OCI-LY3 (cell line): Measurements from ENCODE around the gene C22orf31.

ENCODE experiments used
- H2AFZ ChIP-seq: fragments of 200-600, 300-600 bp; shearing (Covaris generic); 2 replicates; pipeline ENCODE4 v1.6.0; 2014; ENCODE audit warnings: antibody characterized with exemption, low read depth, low read length
- H3K27ac ChIP-seq: fragments of 200-600, 300-600 bp; sonication (generic); 2 replicates; pipeline ENCODE4 v1.5.1; 2014; ENCODE audit warnings: mild to moderate bottlenecking, low read length, moderate library complexity, mixed read lengths
- H3K27me3 ChIP-seq: fragments of 200-600, 300-600 bp; sonication (generic); 2 replicates; pipeline ENCODE4 v1.6.1; 2014; ENCODE audit warnings: low read depth, low read length, mixed read lengths
- H3K36me3 ChIP-seq: fragments of 200-600, 300-600 bp; sonication (generic); replicated peaks from 2 replicates; pipeline ENCODE3; 2014; ENCODE audit warnings: low read depth, low read length, mixed read lengths
- H3K4me1 ChIP-seq: fragments of 300-600, 200-600 bp; sonication (generic); 2 replicates; pipeline ENCODE4 v1.6.1; 2014; ENCODE audit warnings: low read length, mixed read lengths
- H3K4me2 ChIP-seq: fragments of 200-600, 300-600 bp; sonication (generic); 2 replicates; pipeline ENCODE4 v1.6.1; 2014; ENCODE audit warnings: low read length, mixed read lengths
- H3K4me3 ChIP-seq: fragments of 300-600, 200-600 bp; sonication (generic); 2 replicates; pipeline ENCODE4 v1.5.1; 2014; ENCODE audit warnings: antibody characterized with exemption, mild to moderate bottlenecking, low read length, moderate library complexity
- H3K79me2 ChIP-seq: fragments of 300-600, 200-600 bp; shearing (Covaris generic); 2 replicates; pipeline ENCODE4 v1.6.1; 2014; ENCODE audit warnings: mild to moderate bottlenecking, low read length, mixed read lengths
- H3K9ac ChIP-seq: fragments of 300-600, 200-600 bp; shearing (Covaris generic); 2 replicates; pipeline ENCODE4 v1.6.0; 2014; ENCODE audit warnings: mild to moderate bottlenecking, low read length, moderate library complexity
- H3K9me3 ChIP-seq: fragments of 200-600, 300-600 bp; shearing (Covaris generic); 2 replicates; pipeline ENCODE4 v1.6.1; 2014; ENCODE audit warnings: low read length, mixed read lengths; ENCODE audit not compliant: insufficient read depth
- H4K20me1 ChIP-seq: fragments of 200-600, 300-600 bp; sonication (generic); 2 replicates; pipeline ENCODE4 v1.6.1; 2016; ENCODE audit warnings: low read length, mixed read lengths; ENCODE audit not compliant: insufficient read depth
- EZH2phosphoT487 ChIP-seq: fragments of 200-600 bp; shearing (Covaris generic); IDR thresholded peaks from 2 replicates; pipeline ENCODE4 v1.6.1; 2018; ENCODE audit warnings: antibody characterized with exemption, mixed run types, low read depth
- TF ChIP-seq, protein P1 (sequence below): fragments of 200-600, 300-600 bp; sonication (generic); IDR thresholded peaks from 2 replicates; pipeline ENCODE4 v1.5.1; 2014; ENCODE audit warnings: antibody characterized with exemption, low read length, low read depth

C22orf31 gene

GRCh38 chr22:29093030-29093429 lies 31.4 kb upstream of the C22orf31 start:
- TF ChIP-seq EZH2phosphoT487 = no peak
- TF ChIP-seq, protein P1, sequence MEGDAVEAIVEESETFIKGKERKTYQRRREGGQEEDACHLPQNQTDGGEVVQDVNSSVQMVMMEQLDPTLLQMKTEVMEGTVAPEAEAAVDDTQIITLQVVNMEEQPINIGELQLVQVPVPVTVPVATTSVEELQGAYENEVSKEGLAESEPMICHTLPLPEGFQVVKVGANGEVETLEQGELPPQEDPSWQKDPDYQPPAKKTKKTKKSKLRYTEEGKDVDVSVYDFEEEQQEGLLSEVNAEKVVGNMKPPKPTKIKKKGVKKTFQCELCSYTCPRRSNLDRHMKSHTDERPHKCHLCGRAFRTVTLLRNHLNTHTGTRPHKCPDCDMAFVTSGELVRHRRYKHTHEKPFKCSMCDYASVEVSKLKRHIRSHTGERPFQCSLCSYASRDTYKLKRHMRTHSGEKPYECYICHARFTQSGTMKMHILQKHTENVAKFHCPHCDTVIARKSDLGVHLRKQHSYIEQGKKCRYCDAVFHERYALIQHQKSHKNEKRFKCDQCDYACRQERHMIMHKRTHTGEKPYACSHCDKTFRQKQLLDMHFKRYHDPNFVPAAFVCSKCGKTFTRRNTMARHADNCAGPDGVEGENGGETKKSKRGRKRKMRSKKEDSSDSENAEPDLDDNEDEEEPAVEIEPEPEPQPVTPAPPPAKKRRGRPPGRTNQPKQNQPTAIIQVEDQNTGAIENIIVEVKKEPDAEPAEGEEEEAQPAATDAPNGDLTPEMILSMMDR = no peak
- Histone ChIP-seq H3K79me2 (no peaks in the 10 kb centered on the region), H3K4me2 (no peak overlapping the region), H3K9me3 (no peaks in the 10 kb centered on the region), H3K4me3 (no peak overlapping the region), H3K4me1 (no peaks in the 10 kb centered on the region), H3K27ac (no peak overlapping the region), H2AFZ (no peak overlapping the region), H3K36me3 (no peaks in the 10 kb centered on the region), H3K9ac (no peak overlapping the region), H3K27me3 (peaks cover 24% of the 10 kb centered on the region), H4K20me1 (no peaks in the 10 kb centered on the region)

DNA sequence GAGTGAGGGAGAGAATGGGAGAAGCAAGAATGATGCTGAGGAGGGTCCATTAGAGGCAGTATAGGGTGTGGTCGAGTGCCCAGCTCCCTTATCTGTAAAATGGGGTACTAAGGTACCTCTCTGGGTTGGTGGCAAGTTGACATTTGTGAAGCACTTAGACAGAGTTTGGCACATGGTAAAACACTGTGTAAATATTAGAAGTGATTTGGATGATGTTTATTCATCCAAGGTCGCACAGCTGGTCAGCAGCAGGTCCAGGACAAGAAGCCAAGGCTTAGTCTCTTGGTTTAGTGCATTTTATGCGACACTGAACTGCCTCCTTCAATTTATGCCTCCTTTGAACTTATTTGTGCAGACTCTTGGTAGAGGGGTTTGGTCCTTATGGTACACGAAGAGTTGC lies 30.6 kb upstream of the C22orf31 start:
- H3K27me3 ChIP-seq = peaks cover 24% of the 10 kb centered on the region
- no peaks in the 10 kb centered on the region for H3K79me2 ChIP-seq
- no peak overlapping the region; the same call in 1 of the 2 replicates for H3K4me2 ChIP-seq
- no peaks in the 10 kb centered on the region for H3K9me3 ChIP-seq
- no peak overlapping the region for H3K9ac ChIP-seq
- H4K20me1 ChIP-seq = no peaks in the 10 kb centered on the region
- H2AFZ ChIP-seq = no peak overlapping the region
- TF ChIP-seq EZH2phosphoT487 = no peak
- TF ChIP-seq, protein P1 = no peak
- no peaks in the 10 kb centered on the region for H3K4me1 ChIP-seq
- no peak overlapping the region for H3K27ac ChIP-seq
- no peaks in the 10 kb centered on the region for H3K36me3 ChIP-seq
- no peak overlapping the region for H3K4me3 ChIP-seq

- no peaks in the 10 kb centered on the region for H3K79me2 ChIP-seq
- H3K9me3 ChIP-seq = no peaks in the 10 kb centered on the region
- TF ChIP-seq, protein P1 = no peak
- no peak for TF ChIP-seq EZH2phosphoT487
- H3K27ac ChIP-seq = no peak overlapping the region
- H3K36me3 ChIP-seq = no peaks in the 10 kb centered on the region
- no peaks in the 10 kb centered on the region for H4K20me1 ChIP-seq
- H3K9ac ChIP-seq = no peak overlapping the region
- peaks cover 27% of the 10 kb centered on the region for H3K27me3 ChIP-seq
- H2AFZ ChIP-seq = no peak overlapping the region
- H3K4me1 ChIP-seq = no peaks in the 10 kb centered on the region
- H3K4me3 ChIP-seq = no peak overlapping the region
- no peak overlapping the region for H3K4me2 ChIP-seq
Observed at GRCh38 chr22:29090039-29090438, 28.4 kb upstream of the C22orf31 start.

DNA sequence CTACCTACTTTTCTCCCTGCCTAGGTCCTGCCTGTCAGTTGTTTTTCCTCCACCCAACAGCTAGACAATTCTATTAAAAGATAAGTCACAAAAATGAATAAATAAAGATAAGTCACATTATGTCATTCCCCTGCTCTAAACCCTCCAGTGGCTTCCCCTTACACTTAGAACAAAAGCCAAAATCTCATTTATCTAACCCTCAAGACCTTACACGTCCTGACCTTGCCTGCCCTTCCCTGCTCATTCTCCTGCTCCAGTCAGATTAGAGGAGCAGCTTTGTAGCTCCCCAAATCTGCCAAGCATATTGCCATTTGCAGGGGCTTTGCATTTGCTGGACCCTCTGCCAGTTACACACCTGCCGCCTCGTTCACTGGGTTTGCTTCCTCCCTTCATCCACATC lies 27.9 kb upstream of the C22orf31 start:
- Histone ChIP-seq H3K27ac (no peak overlapping the region), H3K4me2 (no peak overlapping the region), H3K79me2 (no peaks in the 10 kb centered on the region), H3K9me3 (no peaks in the 10 kb centered on the region), H3K36me3 (no peaks in the 10 kb centered on the region), H3K4me3 (no peak overlapping the region), H3K27me3 (peaks cover 27% of the 10 kb centered on the region), H2AFZ (no peak overlapping the region), H4K20me1 (no peaks in the 10 kb centered on the region), H3K9ac (no peak overlapping the region), H3K4me1 (no peaks in the 10 kb centered on the region)
- TF ChIP-seq, protein P1 = no peak
- no peak for TF ChIP-seq EZH2phosphoT487
